HL-60 (cell line): ENCODE data around the gene ZNF681.

ENCODE experiments used
- DNase-seq, 2 experiments: peaks; one replicate each; pipeline ENCODE4 v3.0.0-alpha.2; 2010 to 2020; ENCODE audit warnings: low read depth in 1 of 2, low spot score in 1 of 2
- H3K27ac ChIP-seq: fragments of 250-450 bp; sonication (Bioruptor Pico); replicated peaks from 2 replicates; pipeline ENCODE4 v1.5.1; 2020; ENCODE audit warnings: mild to moderate bottlenecking, moderate library complexity
- H3K27me3 ChIP-seq: fragments of 250-450 bp; sonication (Bioruptor Pico); 2 replicates; pipeline ENCODE4 v1.5.1; 2021; ENCODE audit warnings: mild to moderate bottlenecking, moderate library complexity; ENCODE audit not compliant: insufficient read depth, poor library complexity, severe bottlenecking
- H3K4me3 ChIP-seq: replicated peaks from 2 replicates; pipeline ENCODE4 v1.5.1; 2011; ENCODE audit warnings: mild to moderate bottlenecking, control low read depth, low read length; ENCODE audit not compliant: insufficient read depth
- GABPA ChIP-seq: IDR thresholded peaks from 2 replicates; pipeline ENCODE4 v1.6.1; 2012; ENCODE audit warnings: low read depth
- POLR2AphosphoS5 ChIP-seq: IDR thresholded peaks from 2 replicates; pipeline ENCODE4 v1.6.1; 2012; ENCODE audit warnings: low read depth
- SPI1 ChIP-seq: IDR thresholded peaks from 2 replicates; pipeline ENCODE4 v1.6.1; 2012; ENCODE audit warnings: low read depth, mild to moderate bottlenecking, borderline replicate concordance
- TF ChIP-seq, protein P1 (sequence below): IDR thresholded peaks from one replicate; pipeline ENCODE4 v1.5.1; 2011; ENCODE audit warnings: low read length, control low read depth, inconsistent platforms; ENCODE audit not compliant: insufficient read depth
- TF ChIP-seq, protein P2 (sequence below): IDR thresholded peaks from 2 replicates; pipeline ENCODE4 v1.6.1; 2012; ENCODE audit warnings: low read depth; ENCODE audit not compliant: insufficient replicate concordance

ZNF681 gene

DNA sequence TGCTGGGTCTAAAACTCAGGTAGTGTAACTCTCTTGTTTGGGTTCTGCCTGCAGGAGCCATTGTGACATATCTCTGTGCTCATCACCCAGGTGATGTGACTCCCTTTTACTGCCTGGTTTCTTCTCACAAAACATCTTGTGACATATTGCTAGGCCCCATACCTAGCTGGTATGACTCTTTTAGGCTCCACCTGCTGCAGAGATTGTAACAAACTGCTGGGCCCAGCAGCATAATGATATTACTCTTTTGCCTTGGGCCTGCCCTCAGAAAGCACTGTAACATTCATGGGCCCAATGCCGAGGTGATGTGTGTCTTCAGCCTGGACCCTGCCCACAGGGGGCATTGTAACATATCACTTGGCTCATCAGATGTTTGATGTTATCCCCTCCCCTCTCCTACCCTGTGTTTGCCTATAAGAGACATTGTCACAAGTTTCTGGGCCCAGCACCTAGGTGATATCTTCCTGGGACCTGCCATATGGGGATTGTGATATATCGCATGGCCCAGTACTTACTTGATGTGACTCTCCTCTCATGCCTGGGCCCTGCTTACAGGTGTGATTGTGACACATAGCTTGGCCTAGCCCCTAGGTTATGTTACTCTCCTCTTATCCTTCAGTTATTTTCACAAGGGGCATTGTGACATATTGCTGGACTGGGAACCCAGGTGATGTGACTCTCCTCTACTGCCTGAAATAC lies 18.0 kb upstream of the ZNF681 start:
- Histone ChIP-seq H3K27me3 (no peaks in the 10 kb centered on the region), H3K27ac (no peak overlapping the region), H3K4me3 (no peak overlapping the region)
- TF ChIP-seq, protein P1, sequence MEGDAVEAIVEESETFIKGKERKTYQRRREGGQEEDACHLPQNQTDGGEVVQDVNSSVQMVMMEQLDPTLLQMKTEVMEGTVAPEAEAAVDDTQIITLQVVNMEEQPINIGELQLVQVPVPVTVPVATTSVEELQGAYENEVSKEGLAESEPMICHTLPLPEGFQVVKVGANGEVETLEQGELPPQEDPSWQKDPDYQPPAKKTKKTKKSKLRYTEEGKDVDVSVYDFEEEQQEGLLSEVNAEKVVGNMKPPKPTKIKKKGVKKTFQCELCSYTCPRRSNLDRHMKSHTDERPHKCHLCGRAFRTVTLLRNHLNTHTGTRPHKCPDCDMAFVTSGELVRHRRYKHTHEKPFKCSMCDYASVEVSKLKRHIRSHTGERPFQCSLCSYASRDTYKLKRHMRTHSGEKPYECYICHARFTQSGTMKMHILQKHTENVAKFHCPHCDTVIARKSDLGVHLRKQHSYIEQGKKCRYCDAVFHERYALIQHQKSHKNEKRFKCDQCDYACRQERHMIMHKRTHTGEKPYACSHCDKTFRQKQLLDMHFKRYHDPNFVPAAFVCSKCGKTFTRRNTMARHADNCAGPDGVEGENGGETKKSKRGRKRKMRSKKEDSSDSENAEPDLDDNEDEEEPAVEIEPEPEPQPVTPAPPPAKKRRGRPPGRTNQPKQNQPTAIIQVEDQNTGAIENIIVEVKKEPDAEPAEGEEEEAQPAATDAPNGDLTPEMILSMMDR = no peak
- TF ChIP-seq GABPA = no peak
- no peak for TF ChIP-seq SPI1
- TF ChIP-seq, protein P2, sequence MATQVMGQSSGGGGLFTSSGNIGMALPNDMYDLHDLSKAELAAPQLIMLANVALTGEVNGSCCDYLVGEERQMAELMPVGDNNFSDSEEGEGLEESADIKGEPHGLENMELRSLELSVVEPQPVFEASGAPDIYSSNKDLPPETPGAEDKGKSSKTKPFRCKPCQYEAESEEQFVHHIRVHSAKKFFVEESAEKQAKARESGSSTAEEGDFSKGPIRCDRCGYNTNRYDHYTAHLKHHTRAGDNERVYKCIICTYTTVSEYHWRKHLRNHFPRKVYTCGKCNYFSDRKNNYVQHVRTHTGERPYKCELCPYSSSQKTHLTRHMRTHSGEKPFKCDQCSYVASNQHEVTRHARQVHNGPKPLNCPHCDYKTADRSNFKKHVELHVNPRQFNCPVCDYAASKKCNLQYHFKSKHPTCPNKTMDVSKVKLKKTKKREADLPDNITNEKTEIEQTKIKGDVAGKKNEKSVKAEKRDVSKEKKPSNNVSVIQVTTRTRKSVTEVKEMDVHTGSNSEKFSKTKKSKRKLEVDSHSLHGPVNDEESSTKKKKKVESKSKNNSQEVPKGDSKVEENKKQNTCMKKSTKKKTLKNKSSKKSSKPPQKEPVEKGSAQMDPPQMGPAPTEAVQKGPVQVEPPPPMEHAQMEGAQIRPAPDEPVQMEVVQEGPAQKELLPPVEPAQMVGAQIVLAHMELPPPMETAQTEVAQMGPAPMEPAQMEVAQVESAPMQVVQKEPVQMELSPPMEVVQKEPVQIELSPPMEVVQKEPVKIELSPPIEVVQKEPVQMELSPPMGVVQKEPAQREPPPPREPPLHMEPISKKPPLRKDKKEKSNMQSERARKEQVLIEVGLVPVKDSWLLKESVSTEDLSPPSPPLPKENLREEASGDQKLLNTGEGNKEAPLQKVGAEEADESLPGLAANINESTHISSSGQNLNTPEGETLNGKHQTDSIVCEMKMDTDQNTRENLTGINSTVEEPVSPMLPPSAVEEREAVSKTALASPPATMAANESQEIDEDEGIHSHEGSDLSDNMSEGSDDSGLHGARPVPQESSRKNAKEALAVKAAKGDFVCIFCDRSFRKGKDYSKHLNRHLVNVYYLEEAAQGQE = no peak
- no peak for TF ChIP-seq POLR2AphosphoS5
- no peak for DNase-seq

DNA sequence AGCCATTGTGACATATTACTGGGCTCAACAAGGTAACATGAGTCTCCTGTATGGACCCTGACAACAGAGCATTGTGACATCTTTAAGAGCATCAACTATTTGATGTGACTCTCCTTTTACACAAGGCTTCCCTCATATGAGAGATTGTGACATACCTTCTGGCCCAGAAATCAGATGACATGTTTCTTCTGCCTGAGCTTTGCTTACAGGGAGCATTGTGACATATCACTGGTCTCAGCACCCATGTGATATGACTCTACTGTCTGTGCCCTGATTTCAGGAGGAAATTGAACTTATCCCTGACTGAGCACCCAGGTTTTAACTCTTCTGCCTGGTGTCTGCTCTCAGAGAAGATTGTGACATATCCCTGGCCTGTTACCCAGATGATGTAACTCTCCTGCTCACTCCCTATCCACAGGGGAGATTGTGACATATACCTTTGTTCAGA lies 15.9 kb upstream of the ZNF681 start:
- peak in 1 of 2 experiments; percentile 24 for DNase-seq
- Histone ChIP-seq H3K27ac (no peak overlapping the region), H3K27me3 (no peaks in the 10 kb centered on the region), H3K4me3 (no peak overlapping the region)
- TF ChIP-seq, protein P1 = no peak
- no peak for TF ChIP-seq GABPA
- TF ChIP-seq, protein P2 = no peak
- no peak for TF ChIP-seq POLR2AphosphoS5
- TF ChIP-seq SPI1 = no peak

DNA sequence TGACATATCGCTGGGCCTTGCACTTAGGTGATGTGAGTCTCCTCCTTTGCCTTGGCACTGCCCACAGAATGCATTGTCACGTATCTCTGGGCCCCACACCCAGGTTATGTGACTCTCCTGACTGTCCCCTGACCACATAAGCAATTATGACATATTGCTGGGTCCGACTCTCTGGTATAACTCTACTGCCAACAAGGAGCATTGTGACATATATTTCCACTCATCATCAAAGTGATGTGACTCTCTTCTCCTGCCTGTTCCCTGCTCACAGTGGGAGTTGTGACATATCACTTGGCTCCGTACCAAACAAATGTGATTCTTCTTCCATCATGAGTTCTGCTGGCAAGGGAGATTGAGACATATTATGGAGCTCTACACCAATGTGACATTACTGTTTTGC lies 15.4 kb upstream of the ZNF681 start:
- Histone ChIP-seq H3K27ac (no peak overlapping the region), H3K27me3 (no peaks in the 10 kb centered on the region), H3K4me3 (no peak overlapping the region)
- TF ChIP-seq, protein P1 = no peak
- TF ChIP-seq, protein P2 = no peak
- no peak for TF ChIP-seq SPI1
- TF ChIP-seq POLR2AphosphoS5 = no peak
- no peak for TF ChIP-seq GABPA
- DNase-seq = no peak
